BJ (cell line): ENCODE data around the gene TRAF3IP1. TPM values are rescaled to one million over a fixed set of nuclear protein-coding genes. Genes with fewer than 3 reads are reported as not detected.

ENCODE experiments used
- CTCF ChIA-PET: fragments of 350-600 bp; formaldehyde crosslinking; extraction: SDS; loops from one replicate; lab custom pipeline; 2021; ENCODE audit warnings: antibody characterized with exemption, inconsistent platforms; lab: Yijun Ruan, JAX
- POLR2A ChIA-PET: fragments of 300-600 bp; sonication (Branson Sonifier 250); formaldehyde crosslinking; extraction: SDS; loops from one replicate; lab custom pipeline; 2021; ENCODE audit warnings: antibody characterized with exemption; lab: Charles Lee
- DNase-seq: peaks from one replicate; pipeline ENCODE4 v3.0.0-alpha.2; 2011; ENCODE audit warnings: low read depth
- H3K27me3 ChIP-seq: 2 replicates; pipeline ENCODE4 v1.6.0; 2011; ENCODE audit warnings: low read length; ENCODE audit not compliant: control insufficient read depth, insufficient read depth
- H3K36me3 ChIP-seq: 2 replicates; pipeline ENCODE4 v1.5.1; 2011; ENCODE audit warnings: low read length; ENCODE audit not compliant: control insufficient read depth, insufficient read depth
- H3K4me3 ChIP-seq: 2 replicates; pipeline ENCODE4 v1.5.1; 2011; ENCODE audit warnings: low read depth, mild to moderate bottlenecking, control low read depth, low read length
- polyA plus RNA-seq: library from polyadenylated mRNA; depleted of rRNA; stranded (reverse); fragments of >200 nt; gene quantifications from 2 replicates; pipeline ENCODE4 v1.2.3, GENCODE V29; 2011
- TF ChIP-seq, protein P1 (sequence below): IDR thresholded peaks from 2 replicates; pipeline ENCODE4 v1.5.1; 2011; ENCODE audit warnings: low read depth, mild to moderate bottlenecking, control low read depth, inconsistent platforms, low read length, moderate library complexity; ENCODE audit not compliant: insufficient read depth

TRAF3IP1 gene
- polyA plus RNA-seq, 1 experiment: 5.8 TPM

DNA sequence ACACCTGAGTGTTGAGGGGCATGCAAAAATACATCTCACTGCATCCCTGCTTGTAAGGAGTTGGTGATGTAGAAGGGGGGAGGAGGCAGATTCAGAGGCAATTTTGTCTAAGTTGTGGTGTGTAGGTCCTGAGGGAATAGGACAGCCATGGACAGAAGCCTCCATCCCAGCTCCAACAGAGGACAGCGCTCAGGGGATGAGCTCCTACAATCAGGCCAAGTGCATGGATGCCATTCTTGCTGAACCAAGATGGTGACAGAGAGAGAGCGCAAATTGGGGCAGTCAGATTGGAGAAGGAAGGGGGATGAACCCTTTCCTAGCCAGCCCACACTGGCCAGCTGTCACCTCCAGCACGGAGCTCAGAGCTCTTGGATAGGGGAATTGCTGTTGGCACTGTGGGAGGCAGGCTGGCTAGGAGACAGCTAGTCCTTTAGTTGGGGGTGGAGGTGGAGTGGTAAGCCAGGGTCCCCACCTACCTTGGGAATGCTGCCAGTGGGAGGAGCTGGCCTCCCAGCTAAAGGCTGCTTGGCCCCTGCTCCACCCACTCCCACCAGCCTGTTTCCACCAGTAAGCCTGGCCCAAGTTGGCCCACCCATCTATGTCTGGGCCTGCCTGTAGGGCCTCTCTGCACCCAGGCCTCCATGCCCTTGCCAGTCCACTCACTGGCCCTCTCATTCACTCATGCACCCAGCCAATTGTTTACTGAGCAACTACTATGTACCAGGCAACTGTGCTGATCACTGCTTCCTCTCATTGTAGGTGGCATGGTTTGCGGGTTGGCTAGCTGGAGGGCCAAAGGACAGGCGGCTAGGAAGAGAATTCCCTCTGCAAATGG is 29.4 kb upstream of the TRAF3IP1 start:
- TF ChIP-seq, protein P1, sequence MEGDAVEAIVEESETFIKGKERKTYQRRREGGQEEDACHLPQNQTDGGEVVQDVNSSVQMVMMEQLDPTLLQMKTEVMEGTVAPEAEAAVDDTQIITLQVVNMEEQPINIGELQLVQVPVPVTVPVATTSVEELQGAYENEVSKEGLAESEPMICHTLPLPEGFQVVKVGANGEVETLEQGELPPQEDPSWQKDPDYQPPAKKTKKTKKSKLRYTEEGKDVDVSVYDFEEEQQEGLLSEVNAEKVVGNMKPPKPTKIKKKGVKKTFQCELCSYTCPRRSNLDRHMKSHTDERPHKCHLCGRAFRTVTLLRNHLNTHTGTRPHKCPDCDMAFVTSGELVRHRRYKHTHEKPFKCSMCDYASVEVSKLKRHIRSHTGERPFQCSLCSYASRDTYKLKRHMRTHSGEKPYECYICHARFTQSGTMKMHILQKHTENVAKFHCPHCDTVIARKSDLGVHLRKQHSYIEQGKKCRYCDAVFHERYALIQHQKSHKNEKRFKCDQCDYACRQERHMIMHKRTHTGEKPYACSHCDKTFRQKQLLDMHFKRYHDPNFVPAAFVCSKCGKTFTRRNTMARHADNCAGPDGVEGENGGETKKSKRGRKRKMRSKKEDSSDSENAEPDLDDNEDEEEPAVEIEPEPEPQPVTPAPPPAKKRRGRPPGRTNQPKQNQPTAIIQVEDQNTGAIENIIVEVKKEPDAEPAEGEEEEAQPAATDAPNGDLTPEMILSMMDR: no peak
- Histone ChIP-seq H3K27me3 (peaks cover 9% of the 10 kb centered on the region), H3K4me3 (no peak overlapping the region), H3K36me3 (no peaks in the 10 kb centered on the region)
- CTCF ChIA-PET: no interaction called here
- POLR2A ChIA-PET: no interaction called here
- DNase-seq: no peak

DNA sequence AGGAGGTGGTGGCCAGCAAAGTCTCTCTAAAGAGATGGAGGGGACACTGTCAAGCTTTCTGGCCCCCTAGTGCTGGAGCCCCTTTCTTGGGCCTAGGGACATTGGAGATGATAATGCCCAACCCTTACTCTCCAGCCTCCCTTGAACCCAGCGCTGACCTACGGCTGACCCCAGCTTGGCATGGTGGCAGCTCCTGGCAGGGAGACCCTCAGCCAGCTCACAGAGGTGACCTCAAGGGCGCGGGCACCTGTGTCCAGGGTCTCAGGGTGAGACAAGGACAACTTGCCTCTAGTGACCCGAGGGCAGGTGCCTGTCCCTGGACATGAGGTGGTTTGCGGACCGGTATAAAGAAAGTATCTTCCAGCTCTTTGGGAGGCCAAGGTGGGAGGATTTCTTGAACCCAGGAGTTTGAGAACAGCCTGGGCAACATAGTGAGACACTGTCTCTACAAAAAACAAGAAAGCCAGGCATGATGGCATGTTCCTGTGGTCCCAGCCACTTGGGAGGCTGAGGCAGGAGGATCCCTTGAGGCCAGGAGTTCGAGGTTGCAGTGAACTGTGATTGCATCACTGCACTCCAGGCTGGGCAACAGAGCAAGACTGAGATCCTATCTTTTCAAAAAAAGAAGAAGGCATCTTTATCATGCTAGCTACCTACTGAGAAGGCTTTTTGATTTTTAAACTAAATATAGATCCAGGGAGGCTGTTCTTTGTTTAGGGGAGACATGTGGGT is 28.6 kb upstream of the TRAF3IP1 start:
- H3K27me3 ChIP-seq: peaks cover 9% of the 10 kb centered on the region
- no peaks in the 10 kb centered on the region for H3K36me3 ChIP-seq
- ChIA-PET CTCF (interaction anchor here (0.8 kb wide), 1 partner anchor 13 kb away, joined by 3 read pairs; no protein-coding TSS in a partner anchor), POLR2A (no interaction called here)
- TF ChIP-seq, protein P1: no peak
- DNase-seq: no peak
- no peak overlapping the region for H3K4me3 ChIP-seq

DNA sequence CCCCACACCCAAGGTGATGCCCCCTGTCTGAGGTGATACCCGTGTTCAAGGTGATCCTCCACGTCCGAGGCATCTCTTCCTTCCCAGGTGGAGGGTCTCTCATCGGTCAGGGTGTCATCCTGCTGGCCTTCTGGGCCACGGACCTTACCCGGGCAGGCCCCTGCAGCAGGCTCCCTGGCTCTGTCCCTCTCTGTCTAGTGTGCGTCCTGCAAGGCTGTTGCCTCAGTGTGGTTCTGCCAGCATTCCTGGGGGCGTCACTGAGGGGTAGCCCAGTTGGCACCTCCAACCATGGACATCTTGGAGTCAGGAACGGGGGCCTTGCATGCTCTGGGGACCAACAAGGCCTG is 26.3 kb upstream of the TRAF3IP1 start:
- ChIA-PET CTCF (no interaction called here), POLR2A (no interaction called here)
- no peak for DNase-seq
- Histone ChIP-seq H3K27me3 (peaks cover 15% of the 10 kb centered on the region), H3K36me3 (no peaks in the 10 kb centered on the region), H3K4me3 (no peak overlapping the region)
- TF ChIP-seq, protein P1: no peak

DNA sequence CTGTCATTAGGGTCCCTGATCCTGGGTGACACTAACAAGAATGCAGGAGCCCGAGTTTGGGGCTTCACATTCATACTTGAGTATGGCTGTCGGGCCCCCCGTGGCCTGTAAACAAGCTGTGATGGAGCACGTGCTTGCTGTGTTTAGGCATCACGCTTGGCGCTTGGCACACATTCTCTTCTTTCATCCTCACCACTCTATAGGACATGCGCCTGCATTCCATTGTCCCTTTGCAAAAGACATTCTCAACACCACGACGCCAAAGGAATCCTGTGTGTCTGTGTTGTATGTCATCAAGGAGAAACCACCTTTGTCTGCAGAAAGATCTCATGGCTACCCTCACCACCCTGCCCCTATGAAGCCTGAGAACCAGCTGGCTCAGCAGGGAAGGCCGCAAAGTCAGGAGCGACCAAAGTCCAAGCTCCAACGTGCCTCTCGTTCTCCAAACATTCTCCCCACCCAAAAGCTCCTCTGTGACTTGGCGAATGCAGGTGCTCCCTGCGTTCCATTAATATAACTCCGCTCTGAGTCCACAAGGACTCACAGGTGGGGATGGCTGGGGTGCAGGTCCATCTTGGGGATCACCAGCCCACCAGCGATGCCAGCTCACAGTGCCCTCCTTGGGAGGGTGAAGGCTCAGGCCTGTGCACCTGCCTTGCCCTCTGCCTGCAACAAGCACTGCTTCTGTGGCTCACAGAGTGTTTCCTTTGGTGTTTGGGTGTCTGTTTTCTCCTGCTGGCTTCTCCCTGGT is 25.8 kb upstream of the TRAF3IP1 start:
- Histone ChIP-seq H3K4me3 (no peak overlapping the region), H3K27me3 (peaks cover 15% of the 10 kb centered on the region), H3K36me3 (no peaks in the 10 kb centered on the region)
- DNase-seq: no peak
- TF ChIP-seq, protein P1: no peak
- POLR2A ChIA-PET: no interaction called here
- CTCF ChIA-PET: no interaction called here
